ENCODE results near the gene ZNF618.

Gene ZNF618

DNA sequence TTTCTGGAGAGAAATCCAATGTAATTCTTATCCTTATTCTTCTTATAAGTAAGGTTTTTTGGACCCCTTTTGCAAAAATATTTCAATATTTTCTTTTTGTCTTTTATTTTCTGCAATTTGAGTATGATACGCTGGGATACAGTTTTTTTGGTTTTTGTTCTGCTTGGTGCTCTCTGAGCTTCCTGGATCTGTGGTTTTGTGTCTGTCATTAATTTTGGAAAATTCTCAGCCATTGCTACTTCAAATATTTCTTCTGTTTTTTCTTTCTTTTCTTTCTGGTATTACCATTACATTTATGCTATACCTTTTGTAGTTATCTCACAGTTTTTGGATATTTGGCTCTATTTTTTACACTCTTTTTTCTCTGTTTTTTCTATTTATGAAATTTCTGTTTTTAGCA, 50.1 kb downstream of the ZNF618 start:
- Histone ChIP-seq H3K4me3 (ENCODE audit: low read depth, low read length) (no peak overlapping the region), H3K27ac (ENCODE audit: low read depth, low read length) (no peak overlapping the region), H3K36me3 (ENCODE audit: control insufficient read depth, insufficient read depth, low read length) (no peaks in the 10 kb centered on the region), H3K27me3 (ENCODE audit: control insufficient read depth, insufficient read depth, low read length) (no peaks in the 10 kb centered on the region), H3K9ac (ENCODE audit: low read length) (no peak overlapping the region), H3K9me3 (ENCODE audit: control insufficient read depth, insufficient read depth, low read depth, low read length) (peaks cover 38% of the 10 kb centered on the region), H3K4me1 (ENCODE audit: control insufficient read depth, insufficient read depth, low read length) (peaks cover 3% of the 10 kb centered on the region; the same call in 1 of the 2 replicates)

GRCh38 chr9:113927277-113927676, 51.2 kb downstream of the ZNF618 start:
- Histone ChIP-seq H3K36me3 (ENCODE audit: control insufficient read depth, insufficient read depth, low read length) (no peaks in the 10 kb centered on the region), H3K4me1 (ENCODE audit: control insufficient read depth, insufficient read depth, low read length) (peaks cover 3% of the 10 kb centered on the region; the same call in 1 of the 2 replicates), H3K9me3 (ENCODE audit: control insufficient read depth, insufficient read depth, low read depth, low read length) (peaks cover 38% of the 10 kb centered on the region), H3K4me3 (ENCODE audit: low read depth, low read length) (no peak overlapping the region), H3K27me3 (ENCODE audit: control insufficient read depth, insufficient read depth, low read length) (no peaks in the 10 kb centered on the region), H3K27ac (ENCODE audit: low read depth, low read length) (no peak overlapping the region), H3K9ac (ENCODE audit: low read length) (no peak overlapping the region)

GRCh38 chr9:113928269-113928668, 52.2 kb downstream of the ZNF618 start:
- Histone ChIP-seq H3K9me3 (ENCODE audit: control insufficient read depth, insufficient read depth, low read depth, low read length) (peaks cover 30% of the 10 kb centered on the region), H3K36me3 (ENCODE audit: control insufficient read depth, insufficient read depth, low read length) (no peaks in the 10 kb centered on the region)

GRCh38 chr9:113929634-113930389, 53.7 kb downstream of the ZNF618 start:
- H3K4me3 ChIP-seq (ENCODE audit: low read depth, low read length): no peak overlapping the region
- H3K27ac ChIP-seq (ENCODE audit: low read depth, low read length): no peak overlapping the region
- peaks cover 3% of the 10 kb centered on the region; the same call in 1 of the 2 replicates for H3K4me1 ChIP-seq (ENCODE audit: control insufficient read depth, insufficient read depth, low read length)
- no peaks in the 10 kb centered on the region for H3K27me3 ChIP-seq (ENCODE audit: control insufficient read depth, insufficient read depth, low read length)
- H3K9ac ChIP-seq (ENCODE audit: low read length): no peak overlapping the region
- H3K9me3 ChIP-seq (ENCODE audit: control insufficient read depth, insufficient read depth, low read depth, low read length): peaks cover 26% of the 10 kb centered on the region
- H3K36me3 ChIP-seq (ENCODE audit: control insufficient read depth, insufficient read depth, low read length): no peaks in the 10 kb centered on the region

More at GRCh38 chr9:113928269-113928668, 52.2 kb downstream of the ZNF618 start:
- Histone ChIP-seq H3K27ac (ENCODE audit: low read depth, low read length) (no peak overlapping the region), H3K27me3 (ENCODE audit: control insufficient read depth, insufficient read depth, low read length) (no peaks in the 10 kb centered on the region), H3K4me3 (ENCODE audit: low read depth, low read length) (no peak overlapping the region), H3K9ac (ENCODE audit: low read length) (no peak overlapping the region), H3K4me1 (ENCODE audit: control insufficient read depth, insufficient read depth, low read length) (peaks cover 3% of the 10 kb centered on the region; the same call in 1 of the 2 replicates)

DNA sequence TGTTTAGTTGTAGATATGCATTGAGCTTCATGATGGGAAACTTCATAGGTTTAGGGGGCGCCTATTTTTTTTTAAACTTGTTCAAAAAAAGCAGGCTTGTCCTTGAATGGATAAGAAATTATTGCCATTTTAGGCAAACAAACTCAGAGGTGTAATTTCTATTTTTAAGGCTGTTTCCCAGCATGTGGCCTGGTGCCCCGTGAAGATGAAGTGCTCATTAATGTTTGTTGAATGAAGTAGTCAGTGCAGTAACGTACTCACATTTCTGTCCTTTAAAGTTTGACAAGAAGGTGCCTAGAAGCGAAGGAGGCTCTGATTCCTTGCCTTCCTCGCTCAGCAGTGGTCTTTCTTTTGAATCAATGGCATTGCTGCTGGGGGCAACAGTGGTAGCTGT, 54.3 kb downstream of the ZNF618 start:
- Histone ChIP-seq H3K27me3 (ENCODE audit: control insufficient read depth, insufficient read depth, low read length) (no peaks in the 10 kb centered on the region), H3K4me1 (ENCODE audit: control insufficient read depth, insufficient read depth, low read length) (peaks cover 7% of the 10 kb centered on the region), H3K9ac (ENCODE audit: low read length) (no peak overlapping the region), H3K27ac (ENCODE audit: low read depth, low read length) (no peak overlapping the region), H3K9me3 (ENCODE audit: control insufficient read depth, insufficient read depth, low read depth, low read length) (peaks cover 24% of the 10 kb centered on the region), H3K36me3 (ENCODE audit: control insufficient read depth, insufficient read depth, low read length) (no peaks in the 10 kb centered on the region), H3K4me3 (ENCODE audit: low read depth, low read length) (no peak overlapping the region)

GRCh38 chr9:113931140-113931539, 55.0 kb downstream of the ZNF618 start:
- H3K4me3 ChIP-seq (ENCODE audit: low read depth, low read length): no peak overlapping the region
- peaks cover 19% of the 10 kb centered on the region for H3K9me3 ChIP-seq (ENCODE audit: control insufficient read depth, insufficient read depth, low read depth, low read length)
- no peaks in the 10 kb centered on the region for H3K27me3 ChIP-seq (ENCODE audit: control insufficient read depth, insufficient read depth, low read length)
- H3K36me3 ChIP-seq (ENCODE audit: control insufficient read depth, insufficient read depth, low read length): no peaks in the 10 kb centered on the region
- no peak overlapping the region for H3K27ac ChIP-seq (ENCODE audit: low read depth, low read length)
- H3K9ac ChIP-seq (ENCODE audit: low read length): no peak overlapping the region
- peaks cover 9% of the 10 kb centered on the region for H3K4me1 ChIP-seq (ENCODE audit: control insufficient read depth, insufficient read depth, low read length)

- no peak overlapping the region for H3K9ac ChIP-seq (ENCODE audit: low read length)
- H3K4me1 ChIP-seq (ENCODE audit: control insufficient read depth, insufficient read depth, low read length): peaks cover 9% of the 10 kb centered on the region
- no peak overlapping the region for H3K27ac ChIP-seq (ENCODE audit: low read depth, low read length)
- no peak overlapping the region for H3K4me3 ChIP-seq (ENCODE audit: low read depth, low read length)
- no peaks in the 10 kb centered on the region for H3K36me3 ChIP-seq (ENCODE audit: control insufficient read depth, insufficient read depth, low read length)
- H3K9me3 ChIP-seq (ENCODE audit: control insufficient read depth, insufficient read depth, low read depth, low read length): peaks cover 17% of the 10 kb centered on the region
- no peaks in the 10 kb centered on the region for H3K27me3 ChIP-seq (ENCODE audit: control insufficient read depth, insufficient read depth, low read length)
Measured at GRCh38 chr9:113931777-113932176, 55.7 kb downstream of the ZNF618 start.

DNA sequence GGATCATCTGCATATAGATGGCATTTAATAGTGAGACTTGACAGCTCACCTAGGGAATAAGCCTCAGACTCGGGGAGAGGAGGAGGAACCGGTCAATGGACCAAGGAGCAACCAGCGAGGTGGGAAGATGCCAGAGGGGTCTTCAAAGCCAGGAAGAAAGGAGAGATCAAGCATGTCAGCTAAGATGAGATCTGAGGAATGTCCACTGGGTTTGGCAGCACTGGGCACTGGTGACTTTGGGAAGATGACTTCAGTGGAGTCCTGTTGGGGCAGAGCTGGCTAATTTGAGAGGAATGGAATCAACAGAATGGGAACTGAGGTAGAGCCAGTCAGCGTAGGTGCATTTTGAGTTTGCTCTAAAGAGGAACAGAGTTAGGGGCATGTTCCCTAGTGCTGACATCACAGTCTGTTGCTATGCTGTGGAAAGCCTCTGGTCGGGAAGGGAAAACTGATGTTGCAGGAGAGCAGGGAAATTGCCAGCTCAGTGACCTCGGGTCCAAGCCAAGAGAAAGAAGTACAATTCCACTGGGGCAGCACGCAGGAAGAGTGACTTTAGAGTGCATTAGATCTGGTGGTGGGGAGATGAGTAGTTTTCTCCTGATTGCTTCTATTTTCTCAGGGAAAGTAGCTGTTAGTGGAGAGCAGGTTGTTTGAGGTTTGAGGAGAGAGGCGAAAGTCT, 56.9 kb downstream of the ZNF618 start:
- no peak overlapping the region for H3K27ac ChIP-seq (ENCODE audit: low read depth, low read length)
- H3K36me3 ChIP-seq (ENCODE audit: control insufficient read depth, insufficient read depth, low read length): no peaks in the 10 kb centered on the region
- H3K4me3 ChIP-seq (ENCODE audit: low read depth, low read length): no peak overlapping the region
- H3K4me1 ChIP-seq (ENCODE audit: control insufficient read depth, insufficient read depth, low read length): peaks cover 9% of the 10 kb centered on the region; the same call in 1 of the 2 replicates
- H3K9ac ChIP-seq (ENCODE audit: low read length): no peak overlapping the region
- H3K9me3 ChIP-seq (ENCODE audit: control insufficient read depth, insufficient read depth, low read depth, low read length): peaks cover 8% of the 10 kb centered on the region
- H3K27me3 ChIP-seq (ENCODE audit: control insufficient read depth, insufficient read depth, low read length): no peaks in the 10 kb centered on the region

DNA sequence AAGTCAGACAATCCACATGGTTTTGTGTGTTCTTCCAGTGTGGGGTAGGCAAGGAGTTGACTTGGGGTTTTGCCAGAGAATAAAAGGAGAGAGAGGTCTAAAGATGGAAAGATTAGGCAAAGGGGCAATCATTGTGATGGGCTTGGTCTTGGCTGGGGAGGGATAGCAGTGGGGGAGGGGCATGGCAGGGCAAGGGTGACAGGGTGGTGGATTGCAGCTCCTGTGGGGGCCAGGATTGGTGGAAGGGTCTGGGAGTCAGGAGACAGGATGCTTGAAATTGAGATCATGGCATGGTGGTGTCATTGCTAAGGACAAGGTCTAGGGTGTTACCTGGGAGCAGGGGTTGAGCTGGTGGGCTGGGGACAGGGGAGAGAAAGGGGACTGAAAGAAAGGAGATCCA, 57.6 kb downstream of the ZNF618 start:
- H3K4me1 ChIP-seq (ENCODE audit: control insufficient read depth, insufficient read depth, low read length): peaks cover 9% of the 10 kb centered on the region; the same call in 1 of the 2 replicates
- peaks cover 3% of the 10 kb centered on the region; the same call in 1 of the 2 replicates for H3K9me3 ChIP-seq (ENCODE audit: control insufficient read depth, insufficient read depth, low read depth, low read length)
- no peaks in the 10 kb centered on the region for H3K36me3 ChIP-seq (ENCODE audit: control insufficient read depth, insufficient read depth, low read length)
- H3K27me3 ChIP-seq (ENCODE audit: control insufficient read depth, insufficient read depth, low read length): no peaks in the 10 kb centered on the region
- H3K27ac ChIP-seq (ENCODE audit: low read depth, low read length): no peak overlapping the region
- H3K4me3 ChIP-seq (ENCODE audit: low read depth, low read length): no peak overlapping the region
- no peak overlapping the region for H3K9ac ChIP-seq (ENCODE audit: low read length)

DNA sequence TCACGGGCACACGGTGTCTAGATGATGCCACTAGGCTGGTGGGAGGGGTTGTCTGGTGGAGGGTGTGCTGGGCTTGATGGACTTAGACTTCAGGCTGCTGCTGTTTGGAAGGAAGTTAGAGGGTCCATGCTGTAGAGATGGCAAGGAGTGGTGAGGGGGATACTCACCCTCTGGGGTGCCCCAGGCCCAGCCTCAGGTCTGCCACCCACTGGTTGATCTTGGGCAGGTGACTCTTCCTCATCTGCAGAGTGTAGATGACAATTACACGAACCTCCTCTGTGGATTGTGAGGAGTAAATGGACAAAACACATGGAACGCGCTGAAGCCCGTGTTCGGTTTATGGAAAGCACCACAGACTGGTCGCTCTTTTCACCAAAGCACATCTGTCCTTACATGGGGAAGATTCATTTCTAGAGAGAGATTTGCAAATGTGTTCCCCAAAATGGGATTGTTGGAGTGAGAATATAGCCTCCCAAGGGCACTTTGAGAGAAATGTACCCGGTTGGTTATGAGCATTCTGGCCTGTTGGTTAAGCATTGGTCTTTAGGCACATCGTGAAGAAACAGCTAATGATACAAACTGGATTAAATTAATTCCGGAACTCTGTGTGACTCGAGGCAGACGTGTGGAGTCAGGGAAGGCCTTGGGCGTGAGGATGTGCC, 58.2 kb downstream of the ZNF618 start:
- Histone ChIP-seq H3K27ac (ENCODE audit: low read depth, low read length) (no peak overlapping the region), H3K9me3 (ENCODE audit: control insufficient read depth, insufficient read depth, low read depth, low read length) (no peaks in the 10 kb centered on the region), H3K4me1 (ENCODE audit: control insufficient read depth, insufficient read depth, low read length) (peaks cover 9% of the 10 kb centered on the region; the same call in 1 of the 2 replicates), H3K27me3 (ENCODE audit: control insufficient read depth, insufficient read depth, low read length) (no peaks in the 10 kb centered on the region), H3K36me3 (ENCODE audit: control insufficient read depth, insufficient read depth, low read length) (no peaks in the 10 kb centered on the region), H3K4me3 (ENCODE audit: low read depth, low read length) (no peak overlapping the region), H3K9ac (ENCODE audit: low read length) (no peak overlapping the region)
